GM23338 (cell line): Measurements from ENCODE around the gene IGF2R. TPM values are rescaled to one million over a fixed set of nuclear protein-coding genes. Genes with fewer than 3 reads are reported as not detected.

Experiments
- ATAC-seq: fragments of 200-7000 bp; cut with Tn5 transposase; 3 replicates; pipeline ENCODE4 v1.9.1; 2020
- DNase-seq: peaks from one replicate; pipeline ENCODE4 v3.0.0-alpha.2; 2015; ENCODE audit warnings: low spot score
- H2AFZ ChIP-seq: fragments of 200-600 bp; sonication (generic); 2 replicates; pipeline ENCODE4 v1.8.0; 2016; ENCODE audit warnings: antibody characterized with exemption, mild to moderate bottlenecking, moderate library complexity
- H3F3A ChIP-seq: fragments of 200-600 bp; sonication (generic); replicated peaks from 2 replicates; pipeline ENCODE4 v1.8.0; 2017; ENCODE audit warnings: antibody characterized with exemption, mixed run types, low read depth
- H3K27ac ChIP-seq: fragments of 200-600 bp; sonication (generic); 2 replicates; pipeline ENCODE4 v1.6.1; 2016; ENCODE audit warnings: low read depth
- H3K27me3 ChIP-seq: fragments of 200-600 bp; sonication (generic); 2 replicates; pipeline ENCODE4 v1.8.0; 2016; ENCODE audit warnings: mild to moderate bottlenecking, mixed run types, moderate library complexity; ENCODE audit not compliant: insufficient read depth
- H3K36me3 ChIP-seq: fragments of 200-600 bp; sonication (generic); 2 replicates; pipeline ENCODE4 v1.8.0; 2016; ENCODE audit warnings: mild to moderate bottlenecking; ENCODE audit not compliant: insufficient read depth
- H3K4me1 ChIP-seq: fragments of 200-600 bp; sonication (generic); 2 replicates; pipeline ENCODE4 v1.8.0; 2016; ENCODE audit warnings: mild to moderate bottlenecking, moderate library complexity; ENCODE audit not compliant: insufficient read depth
- H3K4me2 ChIP-seq: fragments of 200-600 bp; sonication (generic); 2 replicates; pipeline ENCODE4 v1.7.1; 2017; ENCODE audit warnings: mixed run types
- H3K4me3 ChIP-seq: fragments of 200-600 bp; sonication (generic); 2 replicates; pipeline ENCODE4 v1.6.1; 2016; ENCODE audit warnings: mixed run types
- H3K79me2 ChIP-seq: fragments of 200-600 bp; sonication (generic); replicated peaks from 2 replicates; pipeline ENCODE4 v1.8.0; 2017; ENCODE audit warnings: mild to moderate bottlenecking; ENCODE audit not compliant: insufficient read depth
- H3K9me2 ChIP-seq: fragments of 200-600 bp; sonication (generic); 2 replicates; pipeline ENCODE4 v1.8.0; 2017; ENCODE audit not compliant: insufficient read depth
- H4K20me1 ChIP-seq: fragments of 200-600 bp; sonication (generic); replicated peaks from 2 replicates; pipeline ENCODE4 v1.8.0; 2017; ENCODE audit warnings: mild to moderate bottlenecking; ENCODE audit not compliant: insufficient read depth
- H3K27ac Mint-ChIP-seq: 2 replicates; pipeline ENCODE4 v1.8.0; 2020; ENCODE audit warnings: inconsistent platforms, mild to moderate bottlenecking, moderate library complexity, mixed read lengths
- H3K27me3 Mint-ChIP-seq: 3 replicates; pipeline ENCODE4 v1.8.0; 2022; ENCODE audit warnings: low read depth, mild to moderate bottlenecking, moderate library complexity, mixed read lengths, inconsistent platforms; ENCODE audit not compliant: insufficient read depth, poor library complexity
- H3K36me3 Mint-ChIP-seq: 3 replicates; pipeline ENCODE4 v1.8.0; 2021; ENCODE audit warnings: low read depth, mild to moderate bottlenecking, inconsistent platforms, moderate library complexity, mixed read lengths
- H3K4me1 Mint-ChIP-seq: 3 replicates; pipeline ENCODE4 v1.8.0; 2020; ENCODE audit warnings: mild to moderate bottlenecking, inconsistent platforms, mixed read lengths
- H3K4me3 Mint-ChIP-seq: 3 replicates; pipeline ENCODE4 v1.8.0; 2021; ENCODE audit warnings: moderate library complexity, mild to moderate bottlenecking, inconsistent platforms, mixed read lengths
- H3K9me3 Mint-ChIP-seq: 3 replicates; pipeline ENCODE4 v1.8.0; 2020; ENCODE audit warnings: moderate library complexity, mild to moderate bottlenecking, inconsistent platforms, mixed read lengths
- NANOG ChIP-seq: IDR thresholded peaks from 2 replicates; pipeline ENCODE4 v1.6.1; 2016; ENCODE audit warnings: antibody characterized with exemption, borderline replicate concordance
- POLR2AphosphoS5 ChIP-seq: IDR thresholded peaks from 2 replicates; pipeline ENCODE4 v1.6.1; 2016; ENCODE audit warnings: antibody characterized with exemption, low read depth
- polyA plus RNA-seq: library from polyadenylated mRNA; unstranded; fragments of >200 nt; fragmentation: Nextera tagmentation; extraction: Ambion mirVana; gene quantifications from 2 replicates; pipeline ENCODE4 v1.2.1, GENCODE V29; 2016
- total RNA-seq: library from RNA; depleted of rRNA; stranded (reverse); fragments of >200 nt; shearing (Covaris generic); gene quantifications from 2 replicates; pipeline ENCODE4 v1.2.3, GENCODE V29; 2014
- TF ChIP-seq, protein P1 (sequence below): fragments of 250-450 bp; sonication (Bioruptor Pico); IDR thresholded peaks from 2 replicates; pipeline ENCODE4 v1.5.0; 2020; ENCODE audit warnings: mild to moderate bottlenecking, moderate library complexity
- TF ChIP-seq, protein P2 (sequence below): IDR thresholded peaks from one replicate; pipeline ENCODE4 v1.6.1; 2018; ENCODE audit warnings: antibody characterized with exemption; ENCODE audit not compliant: unreplicated experiment

IGF2R gene
- total and polyA plus RNA-seq, 2 experiments from 2014 or later, result 12.5 to 76.4 TPM

DNA sequence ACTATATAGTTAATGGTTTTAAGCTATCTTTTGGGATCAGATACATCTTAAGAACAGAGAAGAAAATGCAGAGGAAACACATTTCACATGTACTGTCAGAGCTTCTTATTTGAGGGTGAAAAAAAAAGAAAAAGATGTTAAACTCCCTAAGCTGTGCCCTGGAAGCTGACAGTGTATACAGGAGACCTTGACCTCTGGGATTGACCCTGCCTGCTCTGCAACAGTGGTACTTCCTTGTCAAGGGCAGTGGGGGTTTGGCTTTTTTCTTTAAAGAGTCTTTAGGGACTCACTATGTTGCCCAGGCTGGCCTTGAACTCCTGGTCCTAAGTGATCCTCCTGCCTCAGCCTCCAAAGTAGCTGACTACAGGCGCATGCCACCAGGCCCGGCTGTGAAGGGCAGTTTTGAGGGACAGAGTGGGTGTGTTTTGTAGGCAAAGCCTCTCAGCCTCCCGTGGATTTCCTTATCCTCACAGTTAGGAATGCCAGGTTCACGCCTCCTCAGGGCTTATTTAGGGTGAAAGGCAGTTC lies 92.1 kb downstream of the IGF2R start:
- peaks cover 80% of the 10 kb centered on the region for H3K36me3 Mint-ChIP-seq
- Histone ChIP-seq H3K27ac (no peak overlapping the region), H3K4me1 (no peaks in the 10 kb centered on the region), H3K36me3 (peaks cover 22% of the 10 kb centered on the region), H3K9me2 (no peaks in the 10 kb centered on the region), H3K27me3 (no peaks in the 10 kb centered on the region), H4K20me1 (no peaks in the 10 kb centered on the region), H3F3A (no peaks in the 10 kb centered on the region), H3K4me2 (no peak overlapping the region), H3K4me3 (no peak overlapping the region), H3K79me2 (no peaks in the 10 kb centered on the region), H2AFZ (no peak overlapping the region)
- H3K27me3 Mint-ChIP-seq, result no peaks in the 10 kb centered on the region
- H3K27ac Mint-ChIP-seq, result no peak overlapping the region
- no peaks in the 10 kb centered on the region; the same call in 2 of the 3 replicates for H3K9me3 Mint-ChIP-seq
- DNase-seq (no peak), ATAC-seq (no peak)
- TF ChIP-seq NANOG (no peak), POLR2AphosphoS5 (no peak)
- TF ChIP-seq, protein P1, sequence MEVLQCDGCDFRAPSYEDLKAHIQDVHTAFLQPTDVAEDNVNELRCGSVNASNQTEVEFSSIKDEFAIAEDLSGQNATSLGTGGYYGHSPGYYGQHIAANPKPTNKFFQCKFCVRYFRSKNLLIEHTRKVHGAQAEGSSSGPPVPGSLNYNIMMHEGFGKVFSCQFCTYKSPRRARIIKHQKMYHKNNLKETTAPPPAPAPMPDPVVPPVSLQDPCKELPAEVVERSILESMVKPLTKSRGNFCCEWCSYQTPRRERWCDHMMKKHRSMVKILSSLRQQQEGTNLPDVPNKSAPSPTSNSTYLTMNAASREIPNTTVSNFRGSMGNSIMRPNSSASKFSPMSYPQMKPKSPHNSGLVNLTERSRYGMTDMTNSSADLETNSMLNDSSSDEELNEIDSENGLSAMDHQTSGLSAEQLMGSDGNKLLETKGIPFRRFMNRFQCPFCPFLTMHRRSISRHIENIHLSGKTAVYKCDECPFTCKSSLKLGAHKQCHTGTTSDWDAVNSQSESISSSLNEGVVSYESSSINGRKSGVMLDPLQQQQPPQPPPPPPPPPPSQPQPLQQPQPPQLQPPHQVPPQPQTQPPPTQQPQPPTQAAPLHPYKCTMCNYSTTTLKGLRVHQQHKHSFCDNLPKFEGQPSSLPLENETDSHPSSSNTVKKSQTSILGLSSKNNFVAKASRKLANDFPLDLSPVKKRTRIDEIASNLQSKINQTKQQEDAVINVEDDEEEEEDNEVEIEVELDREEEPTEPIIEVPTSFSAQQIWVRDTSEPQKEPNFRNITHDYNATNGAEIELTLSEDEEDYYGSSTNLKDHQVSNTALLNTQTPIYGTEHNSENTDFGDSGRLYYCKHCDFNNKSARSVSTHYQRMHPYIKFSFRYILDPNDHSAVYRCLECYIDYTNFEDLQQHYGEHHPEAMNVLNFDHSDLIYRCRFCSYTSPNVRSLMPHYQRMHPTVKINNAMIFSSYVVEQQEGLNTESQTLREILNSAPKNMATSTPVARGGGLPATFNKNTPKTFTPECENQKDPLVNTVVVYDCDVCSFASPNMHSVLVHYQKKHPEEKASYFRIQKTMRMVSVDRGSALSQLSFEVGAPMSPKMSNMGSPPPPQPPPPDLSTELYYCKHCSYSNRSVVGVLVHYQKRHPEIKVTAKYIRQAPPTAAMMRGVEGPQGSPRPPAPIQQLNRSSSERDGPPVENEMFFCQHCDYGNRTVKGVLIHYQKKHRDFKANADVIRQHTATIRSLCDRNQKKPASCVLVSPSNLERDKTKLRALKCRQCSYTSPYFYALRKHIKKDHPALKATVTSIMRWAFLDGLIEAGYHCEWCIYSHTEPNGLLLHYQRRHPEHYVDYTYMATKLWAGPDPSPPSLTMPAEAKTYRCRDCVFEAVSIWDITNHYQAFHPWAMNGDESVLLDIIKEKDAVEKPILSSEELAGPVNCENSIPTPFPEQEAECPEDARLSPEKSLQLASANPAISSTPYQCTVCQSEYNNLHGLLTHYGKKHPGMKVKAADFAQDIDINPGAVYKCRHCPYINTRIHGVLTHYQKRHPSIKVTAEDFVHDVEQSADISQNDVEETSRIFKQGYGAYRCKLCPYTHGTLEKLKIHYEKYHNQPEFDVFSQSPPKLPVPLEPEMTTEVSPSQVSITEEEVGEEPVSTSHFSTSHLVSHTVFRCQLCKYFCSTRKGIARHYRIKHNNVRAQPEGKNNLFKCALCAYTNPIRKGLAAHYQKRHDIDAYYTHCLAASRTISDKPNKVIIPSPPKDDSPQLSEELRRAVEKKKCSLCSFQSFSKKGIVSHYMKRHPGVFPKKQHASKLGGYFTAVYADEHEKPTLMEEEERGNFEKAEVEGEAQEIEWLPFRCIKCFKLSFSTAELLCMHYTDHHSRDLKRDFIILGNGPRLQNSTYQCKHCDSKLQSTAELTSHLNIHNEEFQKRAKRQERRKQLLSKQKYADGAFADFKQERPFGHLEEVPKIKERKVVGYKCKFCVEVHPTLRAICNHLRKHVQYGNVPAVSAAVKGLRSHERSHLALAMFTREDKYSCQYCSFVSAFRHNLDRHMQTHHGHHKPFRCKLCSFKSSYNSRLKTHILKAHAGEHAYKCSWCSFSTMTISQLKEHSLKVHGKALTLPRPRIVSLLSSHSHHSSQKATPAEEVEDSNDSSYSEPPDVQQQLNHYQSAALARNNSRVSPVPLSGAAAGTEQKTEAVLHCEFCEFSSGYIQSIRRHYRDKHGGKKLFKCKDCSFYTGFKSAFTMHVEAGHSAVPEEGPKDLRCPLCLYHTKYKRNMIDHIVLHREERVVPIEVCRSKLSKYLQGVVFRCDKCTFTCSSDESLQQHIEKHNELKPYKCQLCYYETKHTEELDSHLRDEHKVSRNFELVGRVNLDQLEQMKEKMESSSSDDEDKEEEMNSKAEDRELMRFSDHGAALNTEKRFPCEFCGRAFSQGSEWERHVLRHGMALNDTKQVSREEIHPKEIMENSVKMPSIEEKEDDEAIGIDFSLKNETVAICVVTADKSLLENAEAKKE (CRISPR knock-in tag), result no peak
- TF ChIP-seq, protein P2, sequence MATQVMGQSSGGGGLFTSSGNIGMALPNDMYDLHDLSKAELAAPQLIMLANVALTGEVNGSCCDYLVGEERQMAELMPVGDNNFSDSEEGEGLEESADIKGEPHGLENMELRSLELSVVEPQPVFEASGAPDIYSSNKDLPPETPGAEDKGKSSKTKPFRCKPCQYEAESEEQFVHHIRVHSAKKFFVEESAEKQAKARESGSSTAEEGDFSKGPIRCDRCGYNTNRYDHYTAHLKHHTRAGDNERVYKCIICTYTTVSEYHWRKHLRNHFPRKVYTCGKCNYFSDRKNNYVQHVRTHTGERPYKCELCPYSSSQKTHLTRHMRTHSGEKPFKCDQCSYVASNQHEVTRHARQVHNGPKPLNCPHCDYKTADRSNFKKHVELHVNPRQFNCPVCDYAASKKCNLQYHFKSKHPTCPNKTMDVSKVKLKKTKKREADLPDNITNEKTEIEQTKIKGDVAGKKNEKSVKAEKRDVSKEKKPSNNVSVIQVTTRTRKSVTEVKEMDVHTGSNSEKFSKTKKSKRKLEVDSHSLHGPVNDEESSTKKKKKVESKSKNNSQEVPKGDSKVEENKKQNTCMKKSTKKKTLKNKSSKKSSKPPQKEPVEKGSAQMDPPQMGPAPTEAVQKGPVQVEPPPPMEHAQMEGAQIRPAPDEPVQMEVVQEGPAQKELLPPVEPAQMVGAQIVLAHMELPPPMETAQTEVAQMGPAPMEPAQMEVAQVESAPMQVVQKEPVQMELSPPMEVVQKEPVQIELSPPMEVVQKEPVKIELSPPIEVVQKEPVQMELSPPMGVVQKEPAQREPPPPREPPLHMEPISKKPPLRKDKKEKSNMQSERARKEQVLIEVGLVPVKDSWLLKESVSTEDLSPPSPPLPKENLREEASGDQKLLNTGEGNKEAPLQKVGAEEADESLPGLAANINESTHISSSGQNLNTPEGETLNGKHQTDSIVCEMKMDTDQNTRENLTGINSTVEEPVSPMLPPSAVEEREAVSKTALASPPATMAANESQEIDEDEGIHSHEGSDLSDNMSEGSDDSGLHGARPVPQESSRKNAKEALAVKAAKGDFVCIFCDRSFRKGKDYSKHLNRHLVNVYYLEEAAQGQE, result no peak
- H3K4me1 Mint-ChIP-seq, result no peaks in the 10 kb centered on the region; the same call in 2 of the 3 replicates
- H3K4me3 Mint-ChIP-seq, result no peak overlapping the region
